Brain microvascular endothelial cell (primary cell): Measurements from ENCODE around the gene CDC20.

Experiments used
- DNase-seq: peaks from one replicate; pipeline ENCODE4 v3.0.0-alpha.2; 2020
- H3K27ac ChIP-seq: fragments of 250-450 bp; sonication (Bioruptor Pico); 2 replicates; pipeline ENCODE4 v1.5.1; 2020; ENCODE audit warnings: mild to moderate bottlenecking, moderate library complexity
- H3K27me3 ChIP-seq: fragments of 250-450 bp; sonication (Bioruptor Pico); replicated peaks from 2 replicates; pipeline ENCODE4 v1.5.1; 2020; ENCODE audit warnings: mild to moderate bottlenecking
- H3K36me3 ChIP-seq: fragments of 250-450 bp; sonication (Bioruptor Pico); replicated peaks from 2 replicates; pipeline ENCODE4 v1.5.1; 2020; ENCODE audit warnings: mild to moderate bottlenecking
- H3K4me3 ChIP-seq: 2 replicates; pipeline ENCODE4 v1.5.1; 2011; ENCODE audit warnings: low read depth, mild to moderate bottlenecking, control low read depth, low read length, moderate library complexity
- CTCF ChIP-seq: IDR thresholded peaks from 2 replicates; pipeline ENCODE4 v1.5.1; 2011; ENCODE audit warnings: low read depth, mild to moderate bottlenecking, moderate library complexity, low read length, control low read depth, inconsistent platforms; ENCODE audit errors: missing control alignments
- in situ Hi-C: cut with HindIII; loops from 2 replicates; pipeline ENCODE4 v1.10.0; 2017; ENCODE audit warnings: low sequenced_read_pairs, low pct_ligation_motif_present

The CDC20 gene

GRCh38 chr1:43317817-43318471 lies 40.8 kb upstream of the CDC20 start:
- Histone ChIP-seq H3K36me3 (no peaks in the 10 kb centered on the region), H3K27ac (no peak overlapping the region), H3K27me3 (no peaks in the 10 kb centered on the region), H3K4me3 (no peak overlapping the region)
- in situ Hi-C loops: no loop called here
- DNase-seq: no peak
- TF ChIP-seq CTCF: no peak

- no peak for DNase-seq
- no peaks in the 10 kb centered on the region for H3K27me3 ChIP-seq
- in situ Hi-C loops: no loop called here
- no peak overlapping the region for H3K27ac ChIP-seq
- TF ChIP-seq CTCF: no peak
- no peak overlapping the region for H3K4me3 ChIP-seq
- H3K36me3 ChIP-seq: no peaks in the 10 kb centered on the region
These were observed 40.0 kb upstream of the CDC20 start for GRCh38 chr1:43318831-43319230.

- no peak overlapping the region for H3K27ac ChIP-seq
- DNase-seq: no peak
- TF ChIP-seq CTCF: no peak
- H3K36me3 ChIP-seq: no peaks in the 10 kb centered on the region
- in situ Hi-C loops: no loop called here
- H3K4me3 ChIP-seq: no peak overlapping the region
- H3K27me3 ChIP-seq: no peaks in the 10 kb centered on the region
These were observed 39.5 kb upstream of the CDC20 start for GRCh38 chr1:43319288-43319687.

- Histone ChIP-seq H3K4me3 (no peak overlapping the region), H3K27me3 (no peaks in the 10 kb centered on the region), H3K27ac (no peak overlapping the region), H3K36me3 (no peaks in the 10 kb centered on the region)
- no peak for TF ChIP-seq CTCF
- no peak for DNase-seq
- in situ Hi-C loops: no loop called here
These were observed 39.0 kb upstream of the CDC20 start for GRCh38 chr1:43319766-43320165.

- no peaks in the 10 kb centered on the region for H3K36me3 ChIP-seq
- no peak overlapping the region for H3K4me3 ChIP-seq
- TF ChIP-seq CTCF: no peak
- DNase-seq: no peak
- no peaks in the 10 kb centered on the region for H3K27me3 ChIP-seq
- in situ Hi-C loops: no loop called here
- H3K27ac ChIP-seq: no peak overlapping the region
These were observed 37.4 kb upstream of the CDC20 start for GRCh38 chr1:43321331-43321891.

GRCh38 chr1:43322506-43322905 lies 36.3 kb upstream of the CDC20 start:
- Histone ChIP-seq H3K27me3 (no peaks in the 10 kb centered on the region), H3K27ac (no peak overlapping the region)
- in situ Hi-C loops: no loop called here

More at GRCh38 chr1:43322506-43322905, 36.3 kb upstream of the CDC20 start:
- DNase-seq: no peak
- Histone ChIP-seq H3K4me3 (no peak overlapping the region), H3K36me3 (no peaks in the 10 kb centered on the region)
- TF ChIP-seq CTCF: no peak
